Liver (tissue), 3 donors: ENCODE data around the gene COL7A1.

ENCODE experiments used
- CTCF ChIP-seq: fragments of 150-350 bp; IDR thresholded peaks from 2 replicates; pipeline ENCODE4 v1.5.1; 2017; ENCODE audit warnings: improper control_type of control experiment, low read depth, low read length; ENCODE audit not compliant: missing input control
- GABPA ChIP-seq, 2 donors: IDR thresholded peaks in 1 of 2; conservative IDR thresholded peaks in 1 of 2; 2 replicates each; pipeline ENCODE4 v1.6.1; 2016; ENCODE audit warnings: antibody characterized with exemption in 2 of 2, mild to moderate bottlenecking in 1 of 2, moderate library complexity in 1 of 2
- MAX ChIP-seq: IDR thresholded peaks from 2 replicates; pipeline ENCODE4 v1.6.1; 2016; ENCODE audit warnings: antibody characterized with exemption
- RAD21 ChIP-seq, 2 donors: IDR thresholded peaks; 2 replicates each; pipeline ENCODE4 v1.6.1; 2016; ENCODE audit warnings: antibody characterized with exemption in 2 of 2, mild to moderate bottlenecking in 2 of 2
- REST ChIP-seq: IDR thresholded peaks from 2 replicates; pipeline ENCODE4 v1.6.1; 2016; ENCODE audit warnings: antibody characterized with exemption, mild to moderate bottlenecking
- SP1 ChIP-seq: IDR thresholded peaks from 2 replicates; pipeline ENCODE4 v1.6.1; 2018; ENCODE audit warnings: antibody characterized with exemption, mild to moderate bottlenecking
- YY1 ChIP-seq: IDR thresholded peaks from 2 replicates; pipeline ENCODE4 v1.6.1; 2016; ENCODE audit warnings: antibody characterized with exemption, mild to moderate bottlenecking
- ZBTB33 ChIP-seq: IDR thresholded peaks from 2 replicates; pipeline ENCODE4 v1.6.1; 2016; ENCODE audit warnings: antibody characterized with exemption
- donor health status: healthy.
- donor health status: healthy.

- TF ChIP-seq CTCF (no peak), YY1 (no peak), MAX (no peak), REST (no peak), GABPA (IDR thresholded peaks at IDR 0.05 in 1 of 2, conservative IDR thresholded peaks at IDR 0.05 in 1 of 2) (no peak), RAD21 (IDR thresholded peaks at IDR 0.05) (no peak), ZBTB33 (no peak), SP1 (no peak)
These were observed 7.4 kb downstream of the COL7A1 start for GRCh38 chr3:48587686-48588085.
